ENCODE results near the gene LNX1.
"Not testable (repeated sequence)": the region's sequence is repeated elsewhere in the genome, so short reads cannot be mapped to it uniquely, and the experiment has no call there.

Gene LNX1

DNA sequence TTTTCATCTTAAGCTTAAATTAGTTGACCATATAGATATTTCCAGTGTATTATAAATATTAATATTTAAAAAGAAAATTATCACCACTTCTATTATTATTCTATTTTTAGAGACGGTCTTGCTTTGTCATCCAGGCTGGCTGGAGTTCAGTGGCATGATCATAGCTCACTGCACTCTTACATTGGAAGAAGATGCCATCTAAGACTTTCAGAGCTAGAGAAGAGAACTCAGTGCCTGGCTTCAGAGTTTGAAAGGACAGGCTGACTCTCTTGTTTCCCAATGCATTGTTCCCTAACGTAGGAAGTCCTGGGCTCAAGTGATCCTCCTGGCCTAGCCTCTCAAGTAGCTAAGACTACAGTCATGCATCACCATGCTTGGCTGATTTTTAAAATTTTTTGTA is 137.9 kb downstream of the LNX1 start:
- no peak for DNase-seq

- DNase-seq, result no peak
Measured at GRCh38 chr4:53450773-53451172, 140.5 kb downstream of the LNX1 start.

DNA sequence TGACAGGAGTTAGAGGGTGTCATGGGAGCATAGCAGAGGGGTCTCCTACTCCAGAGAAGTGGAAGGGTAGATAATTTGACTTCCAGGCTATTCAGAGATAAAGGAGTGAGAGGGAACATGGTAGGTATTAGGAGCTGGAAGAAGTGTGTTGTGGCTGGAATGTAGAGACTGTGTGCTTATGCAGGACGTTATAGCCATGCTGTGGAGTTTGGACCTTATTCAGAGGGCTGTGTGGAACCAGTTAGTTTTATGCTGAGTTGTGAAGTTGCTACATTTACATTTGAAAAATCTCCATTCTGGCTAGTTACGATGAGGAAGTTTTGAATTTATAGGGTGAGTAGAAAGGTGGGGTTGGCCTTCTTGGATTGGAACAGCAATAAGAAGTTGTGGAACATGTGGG is 146.3 kb downstream of the LNX1 start:
- DNase-seq, result no peak

- no peak for DNase-seq
Measured at GRCh38 chr4:53441564-53441963, 149.7 kb downstream of the LNX1 start.

DNA sequence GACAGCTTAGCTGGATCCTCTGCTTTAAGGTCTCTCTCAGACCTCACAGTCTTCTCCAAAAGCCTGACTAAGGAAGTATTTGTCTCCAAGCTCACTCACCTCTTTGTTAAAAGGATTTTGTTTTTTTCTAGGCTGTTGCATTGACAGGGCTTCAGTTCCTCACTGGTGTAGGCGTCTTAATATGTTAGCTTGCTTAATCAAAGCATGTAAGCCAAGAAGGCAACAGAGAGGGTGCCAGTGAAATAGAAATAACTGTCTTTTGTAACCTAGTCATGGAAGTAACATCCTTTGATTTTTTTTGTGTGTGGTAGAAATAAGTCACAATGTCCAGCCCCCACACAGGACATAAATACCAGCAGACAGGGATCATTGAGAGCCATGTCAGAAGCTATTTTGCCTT is 155.0 kb downstream of the LNX1 start:
- no peak for DNase-seq

DNA sequence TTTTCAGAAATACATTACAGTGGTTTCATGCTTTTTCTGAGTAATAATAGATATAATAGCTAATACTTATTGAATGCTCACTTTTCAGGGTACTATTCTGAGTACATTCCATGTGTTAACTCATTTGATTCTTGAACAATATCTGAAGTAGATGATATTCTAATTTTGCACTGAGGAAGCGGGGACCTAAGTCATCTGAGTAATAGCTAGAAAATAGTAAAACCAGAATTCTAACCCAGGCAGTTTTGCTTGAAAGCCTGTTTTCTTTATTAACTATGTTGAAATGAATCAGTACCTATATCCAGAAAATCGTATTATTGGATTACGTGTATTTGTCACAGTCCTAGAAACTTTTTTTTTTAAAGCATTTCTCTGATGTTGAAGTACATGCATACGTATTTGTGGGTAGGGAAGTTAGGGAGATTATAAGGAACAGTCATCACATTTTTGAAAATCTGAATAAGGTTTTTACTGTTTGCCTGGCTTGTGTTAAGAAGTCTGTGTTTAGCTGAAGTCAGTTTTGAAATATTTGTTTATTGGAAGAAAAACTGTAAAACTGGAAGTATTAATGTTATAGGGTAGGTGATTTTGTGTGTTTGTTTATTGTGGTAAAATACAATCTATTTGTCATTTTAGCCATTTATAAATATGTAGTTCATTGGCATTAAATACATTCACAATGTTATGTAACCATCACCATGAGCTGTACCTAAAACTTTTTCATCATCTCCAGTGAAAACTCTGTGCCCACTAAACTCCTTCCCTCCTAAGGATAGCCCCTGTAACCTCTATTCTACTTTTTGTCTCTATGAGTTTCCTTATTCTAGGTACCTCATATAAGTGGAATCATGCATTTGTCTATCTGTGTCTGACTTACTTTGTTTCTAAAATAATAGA is 158.5 kb downstream of the LNX1 start:
- no peak for DNase-seq

- no peak for DNase-seq
Measured at GRCh38 chr4:53431052-53431451, 160.2 kb downstream of the LNX1 start.

DNA sequence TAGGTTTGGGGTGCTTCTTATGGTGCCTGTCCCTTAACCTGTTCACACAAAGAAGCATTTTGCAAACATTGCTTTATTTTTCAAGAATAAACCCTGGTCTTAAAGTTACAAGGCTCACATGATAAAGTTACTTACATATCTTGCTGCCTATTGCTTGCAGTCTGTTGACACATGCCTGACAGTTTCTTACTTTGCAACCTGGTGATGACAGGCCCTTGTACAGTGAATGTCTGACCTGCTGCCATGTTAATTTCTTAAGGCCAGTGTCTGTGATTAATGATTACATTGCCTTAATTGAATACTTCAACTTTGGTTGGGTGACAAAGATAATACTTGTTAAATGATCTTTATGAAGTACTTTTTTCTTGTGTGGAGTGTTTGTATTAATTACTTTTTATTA is 163.9 kb downstream of the LNX1 start:
- DNase-seq, result no peak

- no peak for DNase-seq
Measured at GRCh38 chr4:53424280-53424679, 167.0 kb downstream of the LNX1 start.

- DNase-seq, result no peak
Measured at GRCh38 chr4:53422367-53422766, 168.9 kb downstream of the LNX1 start.

DNA sequence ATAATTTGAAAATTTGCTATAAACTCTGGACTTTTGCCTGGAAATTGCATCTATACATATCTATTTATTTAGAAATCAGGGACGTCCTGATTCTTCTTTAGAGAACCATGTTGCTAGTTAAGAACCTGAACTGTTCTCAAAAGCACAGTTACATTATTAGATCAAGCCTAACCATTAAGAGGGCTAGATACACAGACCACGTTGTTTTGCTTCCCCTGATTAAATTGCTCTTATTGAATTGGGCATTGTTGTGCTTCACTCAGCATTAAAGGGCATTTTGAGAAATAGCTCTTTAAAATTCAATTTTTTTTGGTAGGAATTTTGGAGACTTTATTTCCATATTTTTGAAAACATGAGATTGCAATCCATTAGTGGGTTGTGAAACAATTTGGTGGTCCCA is 169.5 kb downstream of the LNX1 start:
- no peak for DNase-seq

GRCh38 chr4:53419208-53419607 is 172.1 kb downstream of the LNX1 start:
- DNase-seq, result no peak

DNA sequence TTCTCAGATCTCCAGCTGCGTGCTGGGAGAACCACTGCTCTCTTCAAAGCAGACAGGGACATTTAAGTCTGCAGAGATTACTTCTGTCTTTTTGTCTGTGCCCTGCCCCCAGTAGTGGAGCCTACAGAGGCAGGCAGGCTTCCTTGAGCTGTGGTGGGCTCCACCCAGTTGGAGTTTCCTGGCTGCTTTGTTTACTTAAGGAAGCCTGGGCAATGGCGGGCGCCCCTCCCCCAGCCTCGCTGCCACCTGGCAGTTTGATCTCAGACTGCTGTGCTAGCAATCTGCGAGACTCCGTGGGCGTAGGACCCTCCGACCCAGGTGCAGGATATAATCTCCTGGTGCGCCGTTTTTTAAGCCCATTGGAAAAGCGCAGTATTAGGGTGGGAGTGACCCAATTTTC is 181.8 kb downstream of the LNX1 start:
- not testable (repeated sequence) for DNase-seq
